GM12878 (cell line): ENCODE data around the gene SLCO2A1. TPM values are rescaled to one million over a fixed set of nuclear protein-coding genes. Genes with fewer than 3 reads are reported as not detected.

Experiments used
- ATAC-seq: fragments of 200-7000 bp; cut with Tn5 transposase; 3 replicates; pipeline ENCODE4 v1.9.1; 2020; ENCODE audit warnings: mild to moderate bottlenecking, moderate library complexity
- BruUV-seq: library from RNA; stranded (reverse); fragments of 400-500 nt; replicated peaks from 2 replicates; lab custom pipeline; 2021; lab: Mats Ljungman, UMichigan
- CTCF ChIA-PET: fragments of 300-600 bp; sonication (Branson Sonifier 250); formaldehyde crosslinking; extraction: SDS; loops from one replicate; lab custom pipeline; 2021; ENCODE audit warnings: inconsistent platforms; lab: Yijun Ruan, JAX
- POLR2A ChIA-PET: fragments of 350-600 bp; formaldehyde crosslinking; extraction: SDS; loops from one replicate; lab custom pipeline; 2021; ENCODE audit warnings: inconsistent platforms; lab: Charles Lee
- RAD21 ChIA-PET: fragments of 300-600 bp; sonication (Branson Sonifier 250); formaldehyde crosslinking; loops from one replicate; lab custom pipeline; 2023; ENCODE audit warnings: antibody characterized with exemption; ENCODE audit not compliant: unreplicated experiment; lab: Charles Lee
- SMC1A ChIA-PET: fragments of 300-600 bp; sonication (Branson Sonifier 250); formaldehyde crosslinking; loops from one replicate; lab custom pipeline; 2023; ENCODE audit not compliant: unreplicated experiment, uncharacterized antibody; lab: Charles Lee
- DNase-seq: peaks from one replicate; pipeline ENCODE4 v3.0.0-alpha.2; 2011; ENCODE audit warnings: low read depth, low spot score
- FAIRE-seq: peaks from 3 replicates; lab custom pipeline; 2011; peaks lifted over from hg19 to GRCh38; lab: Jason Lieb, UNC
- H2AFZ ChIP-seq: 2 replicates; pipeline ENCODE4 v1.6.0; 2011; ENCODE audit warnings: low read depth, low read length, control low read depth; ENCODE audit not compliant: control insufficient read depth
- H3K27ac ChIP-seq: 2 replicates; pipeline ENCODE4 v1.5.1; 2011; ENCODE audit warnings: control low read depth; ENCODE audit not compliant: control insufficient read depth, insufficient read depth
- H3K27me3 ChIP-seq, 2 experiments: replicated peaks in 1 of 2; 2 replicates each; pipeline versions ENCODE4 v1.6.0 to v1.6.1; 2011; ENCODE audit warnings: low read length in 1 of 2; ENCODE audit not compliant: control insufficient read depth in 2 of 2, insufficient read depth in 2 of 2
- H3K36me3 ChIP-seq, 2 experiments: 2 replicates each; pipeline ENCODE4 v1.5.1; 2011; ENCODE audit warnings: low read length in 1 of 2; ENCODE audit not compliant: control insufficient read depth in 2 of 2, insufficient read depth in 2 of 2
- H3K4me1 ChIP-seq: 2 replicates; pipeline ENCODE4 v1.6.1; 2011; ENCODE audit warnings: mild to moderate bottlenecking, low read length, moderate library complexity, mixed read lengths; ENCODE audit not compliant: control insufficient read depth, insufficient read depth
- H3K4me2 ChIP-seq: 2 replicates; pipeline ENCODE4 v1.6.0; 2011; ENCODE audit warnings: control low read depth; ENCODE audit not compliant: control insufficient read depth, insufficient read depth
- H3K4me3 ChIP-seq: fragments of 200-600 bp; sonication (generic); 2 replicates; pipeline ENCODE4 v1.5.1; 2016
- H3K79me2 ChIP-seq: 2 replicates; pipeline ENCODE4 v1.6.0; 2011; ENCODE audit warnings: low read length; ENCODE audit not compliant: control insufficient read depth, insufficient read depth
- H3K9ac ChIP-seq: 2 replicates; pipeline ENCODE4 v1.8.0; 2011; ENCODE audit warnings: low read length, control low read depth, mixed read lengths; ENCODE audit not compliant: control insufficient read depth, insufficient read depth
- H3K9me3 ChIP-seq: replicated peaks from 3 replicates; pipeline ENCODE4 v1.5.1; 2011; ENCODE audit warnings: mild to moderate bottlenecking, low read length; ENCODE audit not compliant: control insufficient read depth, insufficient read depth
- H4K20me1 ChIP-seq: 2 replicates; pipeline ENCODE4 v1.6.0; 2011; ENCODE audit not compliant: control insufficient read depth, insufficient read depth
- CHD1 ChIP-seq: IDR thresholded peaks from 2 replicates; pipeline ENCODE4 v1.6.1; 2012; ENCODE audit warnings: low read depth, low read length, improper control_type of control experiment
- CREB1 ChIP-seq: IDR thresholded peaks from 2 replicates; pipeline ENCODE4 v1.6.1; 2012; ENCODE audit warnings: low read depth, mild to moderate bottlenecking, inconsistent platforms
- PAX5 ChIP-seq: IDR thresholded peaks from 2 replicates; pipeline ENCODE4 v1.6.1; 2011; ENCODE audit warnings: low read depth, low read length, borderline replicate concordance
- WGBS: methylation state at CpG from one replicate; pipeline ENCODE4 v1.1.6; 2016; ENCODE audit warnings: low lambda C conversion rate; ENCODE audit not compliant: insufficient replicate concordance, insufficient coverage; ENCODE audit errors: missing lambda C conversion rate; 5-methylcytosine and 5-hydroxymethylcytosine counted together
- in situ Hi-C: fragments of 300-500 bp; cut with MboI; formaldehyde crosslinking; loops from 9 replicates; pipeline ENCODE4 v1.14.3; 2018; ENCODE audit warnings: mixed read lengths
- intact Hi-C: fragments of 100-400 bp; cut with micrococcal nuclease; formaldehyde crosslinking; loops from one replicate; pipeline ENCODE4 v1.14.2; 2022; ENCODE audit not compliant: unreplicated experiment
- polyA plus RNA-seq, 11 experiments: library from polyadenylated mRNA; depleted of rRNA in 4 of 11; unstranded in 6 of 11; stranded (reverse) in 5 of 11; fragments of >200 nt; fragmentation: Nextera tagmentation in 4 of 11; fragmentation: Illumina TruSeq in 1 of 11; extraction: Ambion mirVana in 4 of 11; extraction: Trizol in 1 of 11; gene quantifications; 1 replicate in 1 of 11; 2 replicates in 10 of 11; pipeline versions ENCODE4 v1.2.1 to v1.2.3, GENCODE V29; 2011 to 2016; ENCODE audit warnings: inconsistent platforms in 2 of 11, missing spikeins in 2 of 11, low read depth in 1 of 11
- total RNA-seq, 4 experiments: library from RNA; depleted of rRNA in 3 of 4; stranded (reverse); fragments of >200 nt in 3 of 4; fragmentation: Illumina TruSeq in 1 of 4; extraction: Trizol in 1 of 4; gene quantifications; 2 replicates each; pipeline versions ENCODE4 v1.2.1 to v1.2.3, GENCODE V29; 2013 to 2021
- TF ChIP-seq, protein P1 (sequence below): fragments of 450-650 bp; formaldehyde crosslinking; IDR thresholded peaks from 2 replicates; pipeline ENCODE4 v1.5.0; 2022; ENCODE audit warnings: mild to moderate bottlenecking, missing genetic modification characterization
- TF ChIP-seq, protein P2 (sequence below): fragments of 450-650 bp; IDR thresholded peaks from 2 replicates; pipeline ENCODE4 v1.6.1; 2018; ENCODE audit warnings: borderline replicate concordance, mild to moderate bottlenecking; ENCODE audit not compliant: partially characterized antibody
- TF ChIP-seq, protein P3 (sequence below): fragments of 450-650 bp; IDR thresholded peaks from 2 replicates; pipeline ENCODE4 v1.6.1; 2017; ENCODE audit warnings: mild to moderate bottlenecking

The SLCO2A1 gene
- total and polyA plus RNA-seq, 10 of the 15 experiments (the other 5 are each of a cell fraction or from before 2014, with no cell fraction given), result 0.05 TPM; not detected in 9

DNA sequence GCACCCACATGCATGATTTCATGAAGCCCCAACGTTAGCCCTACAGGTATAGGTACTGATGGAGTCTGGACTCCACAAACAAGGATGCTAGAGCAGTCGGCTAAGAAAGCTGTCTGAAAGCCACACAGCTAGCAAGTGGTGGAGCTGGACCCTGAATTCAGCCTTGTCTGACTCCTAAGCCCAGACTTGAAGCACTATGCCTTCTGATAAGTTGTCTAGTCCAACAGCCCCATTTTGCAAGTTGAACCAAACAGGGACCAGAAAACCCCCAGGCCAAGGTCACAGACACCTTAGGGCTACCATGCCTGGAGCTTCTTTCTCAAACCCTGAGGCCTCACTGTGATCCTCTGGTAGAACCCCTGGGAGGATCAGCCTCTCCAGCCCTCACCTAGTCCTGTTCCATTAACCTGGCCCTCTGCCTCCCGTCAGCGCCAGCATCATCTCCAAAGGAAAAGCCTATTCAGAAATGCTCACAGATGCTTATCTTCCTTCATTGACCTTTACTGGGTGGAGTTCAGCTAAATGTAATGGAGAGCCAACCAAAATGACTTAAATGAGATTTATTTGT lies 1.7 kb upstream of the SLCO2A1 start:
- H3K4me3 ChIP-seq, result no peak overlapping the region
- RAD21 ChIA-PET, result no interaction called here
- H3K4me2 ChIP-seq, result no peak overlapping the region
- POLR2A ChIA-PET, result no interaction called here
- TF ChIP-seq CHD1, result no peak
- no peak overlapping the region for H3K9ac ChIP-seq
- no peak overlapping the region for H2AFZ ChIP-seq
- no peaks in the 10 kb centered on the region for H4K20me1 ChIP-seq
- no peaks in the 10 kb centered on the region for H3K79me2 ChIP-seq
- peaks cover 10 to 13% of the 10 kb centered on the region in 2 experiments; a peak in 2 of 4 replicates for H3K27me3 ChIP-seq
- in situ Hi-C loops (no loop called here), intact Hi-C loops (no loop called here)
- no peaks in the 10 kb centered on the region; the same call in 2 of the 3 replicates for H3K9me3 ChIP-seq
- SMC1A ChIA-PET, result no interaction called here
- no peak overlapping the region for H3K27ac ChIP-seq
- no peaks in the 10 kb centered on the region for H3K36me3 ChIP-seq
- FAIRE-seq (no peak), ATAC-seq (no peak), DNase-seq (no peak)
- CTCF ChIA-PET, result no interaction called here
- 36% methylated on average over 4 of the region's 4 CpGs for WGBS
- BruUV-seq, result no TSS peak
- H3K4me1 ChIP-seq, result no peaks in the 10 kb centered on the region

DNA sequence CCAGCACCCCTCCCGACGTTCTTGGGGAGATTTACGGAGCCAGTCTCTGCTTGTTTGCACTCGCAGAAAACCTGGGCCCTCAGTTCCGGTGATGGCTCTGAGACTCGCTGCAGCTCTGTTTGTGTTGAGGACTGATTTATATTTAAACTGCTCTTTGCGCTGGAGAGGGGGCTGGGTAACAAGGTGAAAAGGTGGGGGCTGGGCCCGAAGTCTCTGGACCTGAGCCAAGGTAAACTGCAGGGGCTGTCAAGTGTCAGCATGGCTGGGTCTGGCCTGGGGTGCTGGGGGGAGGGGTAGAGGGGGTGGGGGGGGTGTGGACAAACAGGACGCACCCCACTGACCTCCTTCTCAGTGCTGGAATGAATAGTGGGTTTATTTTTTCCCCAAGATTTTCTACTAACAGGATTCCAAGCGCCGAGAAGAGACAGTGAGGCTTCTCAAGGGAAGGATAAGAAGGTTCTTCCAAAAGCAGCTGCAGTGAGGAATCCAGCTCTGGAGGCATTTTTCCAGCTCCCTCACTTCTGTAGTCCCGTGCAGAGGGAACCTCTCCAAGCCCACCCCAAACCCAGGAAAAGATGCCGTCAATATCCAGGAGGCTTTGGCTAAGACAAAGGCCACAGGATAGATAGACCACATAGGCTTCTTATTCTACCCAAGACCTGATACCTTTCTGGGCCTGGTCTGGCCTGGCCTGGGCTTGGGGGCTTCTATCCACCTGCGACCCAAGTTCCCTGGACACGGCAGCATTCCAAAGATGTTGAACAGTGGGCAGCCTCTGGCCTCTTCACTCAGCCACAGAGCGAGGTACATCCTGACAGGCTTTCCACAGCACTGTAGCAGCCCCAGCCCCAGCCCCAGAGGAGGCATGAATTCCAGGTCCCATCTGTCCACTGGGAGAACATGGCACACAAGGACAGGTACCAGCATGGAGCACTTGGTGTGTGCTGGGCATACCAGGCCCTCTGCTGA lies 938 bp upstream of the SLCO2A1 start:
- WGBS, result 28% methylated on average over 15 of the region's 16 CpGs
- no TSS peak for BruUV-seq
- peaks cover 10 to 16% of the 10 kb centered on the region in 2 experiments; a peak in 3 of 4 replicates for H3K27me3 ChIP-seq
- intact Hi-C loops (no loop called here), in situ Hi-C loops (no loop called here)
- no peak overlapping the region for H2AFZ ChIP-seq
- H4K20me1 ChIP-seq, result no peaks in the 10 kb centered on the region
- CTCF ChIA-PET, result no interaction called here
- no peaks in the 10 kb centered on the region for H3K79me2 ChIP-seq
- no peak for DNase-seq
- no peaks in the 10 kb centered on the region for H3K36me3 ChIP-seq
- no peak overlapping the region for H3K9ac ChIP-seq
- TF ChIP-seq, protein P1, sequence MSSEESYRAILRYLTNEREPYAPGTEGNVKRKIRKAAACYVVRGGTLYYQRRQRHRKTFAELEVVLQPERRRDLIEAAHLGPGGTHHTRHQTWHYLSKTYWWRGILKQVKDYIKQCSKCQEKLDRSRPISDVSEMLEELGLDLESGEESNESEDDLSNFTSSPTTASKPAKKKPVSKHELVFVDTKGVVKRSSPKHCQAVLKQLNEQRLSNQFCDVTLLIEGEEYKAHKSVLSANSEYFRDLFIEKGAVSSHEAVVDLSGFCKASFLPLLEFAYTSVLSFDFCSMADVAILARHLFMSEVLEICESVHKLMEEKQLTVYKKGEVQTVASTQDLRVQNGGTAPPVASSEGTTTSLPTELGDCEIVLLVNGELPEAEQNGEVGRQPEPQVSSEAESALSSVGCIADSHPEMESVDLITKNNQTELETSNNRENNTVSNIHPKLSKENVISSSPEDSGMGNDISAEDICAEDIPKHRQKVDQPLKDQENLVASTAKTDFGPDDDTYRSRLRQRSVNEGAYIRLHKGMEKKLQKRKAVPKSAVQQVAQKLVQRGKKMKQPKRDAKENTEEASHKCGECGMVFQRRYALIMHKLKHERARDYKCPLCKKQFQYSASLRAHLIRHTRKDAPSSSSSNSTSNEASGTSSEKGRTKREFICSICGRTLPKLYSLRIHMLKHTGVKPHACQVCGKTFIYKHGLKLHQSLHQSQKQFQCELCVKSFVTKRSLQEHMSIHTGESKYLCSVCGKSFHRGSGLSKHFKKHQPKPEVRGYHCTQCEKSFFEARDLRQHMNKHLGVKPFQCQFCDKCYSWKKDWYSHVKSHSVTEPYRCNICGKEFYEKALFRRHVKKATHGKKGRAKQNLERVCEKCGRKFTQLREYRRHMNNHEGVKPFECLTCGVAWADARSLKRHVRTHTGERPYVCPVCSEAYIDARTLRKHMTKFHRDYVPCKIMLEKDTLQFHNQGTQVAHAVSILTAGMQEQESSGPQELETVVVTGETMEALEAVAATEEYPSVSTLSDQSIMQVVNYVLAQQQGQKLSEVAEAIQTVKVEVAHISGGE (CRISPR knock-in tag), result no peak
- no peak for TF ChIP-seq PAX5
- no peak for TF ChIP-seq CREB1
- TF ChIP-seq, protein P2, sequence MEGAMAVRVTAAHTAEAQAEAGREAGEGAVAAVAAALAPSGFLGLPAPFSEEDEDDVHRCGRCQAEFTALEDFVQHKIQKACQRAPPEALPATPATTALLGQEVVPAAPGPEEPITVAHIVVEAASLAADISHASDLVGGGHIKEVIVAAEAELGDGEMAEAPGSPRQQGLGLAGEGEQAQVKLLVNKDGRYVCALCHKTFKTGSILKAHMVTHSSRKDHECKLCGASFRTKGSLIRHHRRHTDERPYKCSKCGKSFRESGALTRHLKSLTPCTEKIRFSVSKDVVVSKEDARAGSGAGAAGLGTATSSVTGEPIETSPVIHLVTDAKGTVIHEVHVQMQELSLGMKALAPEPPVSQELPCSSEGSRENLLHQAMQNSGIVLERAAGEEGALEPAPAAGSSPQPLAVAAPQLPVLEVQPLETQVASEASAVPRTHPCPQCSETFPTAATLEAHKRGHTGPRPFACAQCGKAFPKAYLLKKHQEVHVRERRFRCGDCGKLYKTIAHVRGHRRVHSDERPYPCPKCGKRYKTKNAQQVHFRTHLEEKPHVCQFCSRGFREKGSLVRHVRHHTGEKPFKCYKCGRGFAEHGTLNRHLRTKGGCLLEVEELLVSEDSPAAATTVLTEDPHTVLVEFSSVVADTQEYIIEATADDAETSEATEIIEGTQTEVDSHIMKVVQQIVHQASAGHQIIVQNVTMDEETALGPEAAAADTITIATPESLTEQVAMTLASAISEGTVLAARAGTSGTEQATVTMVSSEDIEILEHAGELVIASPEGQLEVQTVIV, result no peak
- TF ChIP-seq, protein P3, sequence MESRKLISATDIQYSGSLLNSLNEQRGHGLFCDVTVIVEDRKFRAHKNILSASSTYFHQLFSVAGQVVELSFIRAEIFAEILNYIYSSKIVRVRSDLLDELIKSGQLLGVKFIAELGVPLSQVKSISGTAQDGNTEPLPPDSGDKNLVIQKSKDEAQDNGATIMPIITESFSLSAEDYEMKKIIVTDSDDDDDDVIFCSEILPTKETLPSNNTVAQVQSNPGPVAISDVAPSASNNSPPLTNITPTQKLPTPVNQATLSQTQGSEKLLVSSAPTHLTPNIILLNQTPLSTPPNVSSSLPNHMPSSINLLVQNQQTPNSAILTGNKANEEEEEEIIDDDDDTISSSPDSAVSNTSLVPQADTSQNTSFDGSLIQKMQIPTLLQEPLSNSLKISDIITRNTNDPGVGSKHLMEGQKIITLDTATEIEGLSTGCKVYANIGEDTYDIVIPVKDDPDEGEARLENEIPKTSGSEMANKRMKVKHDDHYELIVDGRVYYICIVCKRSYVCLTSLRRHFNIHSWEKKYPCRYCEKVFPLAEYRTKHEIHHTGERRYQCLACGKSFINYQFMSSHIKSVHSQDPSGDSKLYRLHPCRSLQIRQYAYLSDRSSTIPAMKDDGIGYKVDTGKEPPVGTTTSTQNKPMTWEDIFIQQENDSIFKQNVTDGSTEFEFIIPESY, result no peak
- ATAC-seq, result no peak
- H3K9me3 ChIP-seq, result no peaks in the 10 kb centered on the region; the same call in 2 of the 3 replicates
- RAD21 ChIA-PET, result no interaction called here
- no peak for FAIRE-seq
- H3K4me2 ChIP-seq, result no peak overlapping the region
- H3K4me1 ChIP-seq, result no peaks in the 10 kb centered on the region
- no peak overlapping the region for H3K4me3 ChIP-seq
- H3K27ac ChIP-seq, result no peak overlapping the region
- SMC1A ChIA-PET, result no interaction called here
- POLR2A ChIA-PET, result no interaction called here
